GM12878 (cell line): ENCODE results near the gene RALGAPA2. TPM values are rescaled to one million over a fixed set of nuclear protein-coding genes. Genes with fewer than 3 reads are reported as not detected.

Source experiments
- ATAC-seq: fragments of 200-7000 bp; cut with Tn5 transposase; 3 replicates; pipeline ENCODE4 v1.9.1; 2020; ENCODE audit warnings: mild to moderate bottlenecking, moderate library complexity
- BruUV-seq: library from RNA; stranded (reverse); fragments of 400-500 nt; replicated peaks from 2 replicates; lab custom pipeline; 2021; lab: Mats Ljungman, UMichigan
- CTCF ChIA-PET: fragments of 300-600 bp; sonication (Branson Sonifier 250); formaldehyde crosslinking; extraction: SDS; loops from one replicate; lab custom pipeline; 2021; ENCODE audit warnings: inconsistent platforms; lab: Yijun Ruan, JAX
- POLR2A ChIA-PET: fragments of 350-600 bp; formaldehyde crosslinking; extraction: SDS; loops from one replicate; lab custom pipeline; 2021; ENCODE audit warnings: inconsistent platforms; lab: Charles Lee
- RAD21 ChIA-PET: fragments of 300-600 bp; sonication (Branson Sonifier 250); formaldehyde crosslinking; loops from one replicate; lab custom pipeline; 2023; ENCODE audit warnings: antibody characterized with exemption; ENCODE audit not compliant: unreplicated experiment; lab: Charles Lee
- SMC1A ChIA-PET: fragments of 300-600 bp; sonication (Branson Sonifier 250); formaldehyde crosslinking; loops from one replicate; lab custom pipeline; 2023; ENCODE audit not compliant: unreplicated experiment, uncharacterized antibody; lab: Charles Lee
- DNase-seq: peaks from one replicate; pipeline ENCODE4 v3.0.0-alpha.2; 2011; ENCODE audit warnings: low read depth, low spot score
- FAIRE-seq: peaks from 3 replicates; lab custom pipeline; 2011; peaks lifted over from hg19 to GRCh38; lab: Jason Lieb, UNC
- H2AFZ ChIP-seq: 2 replicates; pipeline ENCODE4 v1.6.0; 2011; ENCODE audit warnings: low read depth, low read length, control low read depth; ENCODE audit not compliant: control insufficient read depth
- H3K27ac ChIP-seq: 2 replicates; pipeline ENCODE4 v1.5.1; 2011; ENCODE audit warnings: control low read depth; ENCODE audit not compliant: control insufficient read depth, insufficient read depth
- H3K27me3 ChIP-seq, 2 experiments: replicated peaks in 1 of 2; 2 replicates each; pipeline versions ENCODE4 v1.6.0 to v1.6.1; 2011; ENCODE audit warnings: low read length in 1 of 2; ENCODE audit not compliant: control insufficient read depth in 2 of 2, insufficient read depth in 2 of 2
- H3K36me3 ChIP-seq, 2 experiments: 2 replicates each; pipeline ENCODE4 v1.5.1; 2011; ENCODE audit warnings: low read length in 1 of 2; ENCODE audit not compliant: control insufficient read depth in 2 of 2, insufficient read depth in 2 of 2
- H3K4me1 ChIP-seq: 2 replicates; pipeline ENCODE4 v1.6.1; 2011; ENCODE audit warnings: mild to moderate bottlenecking, low read length, moderate library complexity, mixed read lengths; ENCODE audit not compliant: control insufficient read depth, insufficient read depth
- H3K4me2 ChIP-seq: 2 replicates; pipeline ENCODE4 v1.6.0; 2011; ENCODE audit warnings: control low read depth; ENCODE audit not compliant: control insufficient read depth, insufficient read depth
- H3K4me3 ChIP-seq: fragments of 200-600 bp; sonication (generic); 2 replicates; pipeline ENCODE4 v1.5.1; 2016
- H3K79me2 ChIP-seq: 2 replicates; pipeline ENCODE4 v1.6.0; 2011; ENCODE audit warnings: low read length; ENCODE audit not compliant: control insufficient read depth, insufficient read depth
- H3K9ac ChIP-seq: 2 replicates; pipeline ENCODE4 v1.8.0; 2011; ENCODE audit warnings: low read length, control low read depth, mixed read lengths; ENCODE audit not compliant: control insufficient read depth, insufficient read depth
- H3K9me3 ChIP-seq: replicated peaks from 3 replicates; pipeline ENCODE4 v1.5.1; 2011; ENCODE audit warnings: mild to moderate bottlenecking, low read length; ENCODE audit not compliant: control insufficient read depth, insufficient read depth
- H4K20me1 ChIP-seq: 2 replicates; pipeline ENCODE4 v1.6.0; 2011; ENCODE audit not compliant: control insufficient read depth, insufficient read depth
- CBX5 ChIP-seq: sonication (generic); IDR thresholded peaks from 2 replicates; pipeline ENCODE4 v1.6.1; 2016; ENCODE audit warnings: low read depth, moderate library complexity, mild to moderate bottlenecking, inconsistent platforms
- CTCF ChIP-seq, 3 experiments: IDR thresholded peaks in 2 of 3; conservative IDR thresholded peaks in 1 of 3; 2 replicates each; pipeline ENCODE4 v1.5.1; 2011; ENCODE audit warnings: low read depth in 3 of 3, low read length in 3 of 3, mild to moderate bottlenecking in 3 of 3, control low read depth in 2 of 3, moderate library complexity in 2 of 3, inconsistent platforms in 1 of 3, mixed read lengths in 1 of 3; ENCODE audit not compliant: control insufficient read depth in 2 of 3, insufficient read depth in 1 of 3; ENCODE audit errors: extremely low read depth in 1 of 3
- EGR1 ChIP-seq, 2 experiments: IDR thresholded peaks; 1 replicate in 1 of 2; 2 replicates in 1 of 2; pipeline ENCODE4 v1.6.1; 2011 to 2012; ENCODE audit warnings: low read depth in 2 of 2, low read length in 2 of 2, borderline replicate concordance in 1 of 2, mild to moderate bottlenecking in 1 of 2, moderate library complexity in 1 of 2
- GATAD2B ChIP-seq: fragments of 450-650 bp; conservative IDR thresholded peaks from 2 replicates; pipeline ENCODE4 v1.6.1; 2017; ENCODE audit warnings: low read depth, mild to moderate bottlenecking, moderate library complexity
- MXI1 ChIP-seq: fragments of 150-350 bp; IDR thresholded peaks from 2 replicates; pipeline ENCODE4 v1.6.1; 2011; ENCODE audit warnings: low read depth, mild to moderate bottlenecking, inconsistent platforms, low read length, improper control_type of control experiment
- NR2C2 ChIP-seq: IDR thresholded peaks from 2 replicates; pipeline ENCODE4 v1.6.1; 2011; ENCODE audit warnings: borderline replicate concordance, low read depth; ENCODE audit not compliant: control insufficient read depth, insufficient read length
- RAD21 ChIP-seq: IDR thresholded peaks from 2 replicates; pipeline ENCODE4 v1.6.1; 2011; ENCODE audit warnings: mild to moderate bottlenecking, low read depth, low read length, moderate library complexity; ENCODE audit not compliant: insufficient read depth
- WGBS: methylation state at CpG from one replicate; pipeline ENCODE4 v1.1.6; 2016; ENCODE audit warnings: low lambda C conversion rate; ENCODE audit not compliant: insufficient replicate concordance, insufficient coverage; ENCODE audit errors: missing lambda C conversion rate; 5-methylcytosine and 5-hydroxymethylcytosine counted together
- in situ Hi-C: fragments of 300-500 bp; cut with MboI; formaldehyde crosslinking; loops from 9 replicates; pipeline ENCODE4 v1.14.3; 2018; ENCODE audit warnings: mixed read lengths
- intact Hi-C: fragments of 100-400 bp; cut with micrococcal nuclease; formaldehyde crosslinking; loops from one replicate; pipeline ENCODE4 v1.14.2; 2022; ENCODE audit not compliant: unreplicated experiment
- polyA plus RNA-seq, 11 experiments: library from polyadenylated mRNA; depleted of rRNA in 4 of 11; unstranded in 6 of 11; stranded (reverse) in 5 of 11; fragments of >200 nt; fragmentation: Nextera tagmentation in 4 of 11; fragmentation: Illumina TruSeq in 1 of 11; extraction: Ambion mirVana in 4 of 11; extraction: Trizol in 1 of 11; gene quantifications; 1 replicate in 1 of 11; 2 replicates in 10 of 11; pipeline versions ENCODE4 v1.2.1 to v1.2.3, GENCODE V29; 2011 to 2016; ENCODE audit warnings: inconsistent platforms in 2 of 11, missing spikeins in 2 of 11, low read depth in 1 of 11
- total RNA-seq, 4 experiments: library from RNA; depleted of rRNA in 3 of 4; stranded (reverse); fragments of >200 nt in 3 of 4; fragmentation: Illumina TruSeq in 1 of 4; extraction: Trizol in 1 of 4; gene quantifications; 2 replicates each; pipeline versions ENCODE4 v1.2.1 to v1.2.3, GENCODE V29; 2013 to 2021

Gene RALGAPA2
- total and polyA plus RNA-seq, 10 of the 15 experiments (the other 5 are each of a cell fraction or from before 2014, with no cell fraction given) = 2.9 to 29.4 (median 19.6) TPM

- ChIA-PET SMC1A (interaction anchor here (1.6 kb wide), 1 partner anchor 26 kb away, joined by 3 read pairs; no protein-coding TSS in a partner anchor), CTCF (interaction anchor here (1.8 to 2.4 kb wide), 2 partner anchors 7 to 10 kb away, joined by 4 to 8 read pairs; no protein-coding TSS in a partner anchor), RAD21 (no interaction called here), POLR2A (no interaction called here)
- Histone ChIP-seq H3K4me1 (no peaks in the 10 kb centered on the region), H3K4me2 (no peak overlapping the region), H4K20me1 (no peaks in the 10 kb centered on the region), H3K36me3 (no peaks in the 10 kb centered on the region), H3K9ac (no peak overlapping the region), H3K27me3 (no peaks in the 10 kb centered on the region), H2AFZ (no peak overlapping the region), H3K4me3 (no peak overlapping the region), H3K79me2 (no peaks in the 10 kb centered on the region), H3K9me3 (no peaks in the 10 kb centered on the region), H3K27ac (no peak overlapping the region)
- TF ChIP-seq CBX5 (no peak), CTCF (IDR thresholded peaks at IDR 0.05 in 2 of 3, conservative IDR thresholded peaks at IDR 0.05 in 1 of 3; ENCODE audit: control insufficient read depth in 2 of 3, extremely low read depth in 1 of 3, insufficient read depth in 1 of 3, low read depth in 3 of 3, low read length in 3 of 3) (no peak), NR2C2 (no peak), RAD21 (no peak), GATAD2B (no peak), MXI1 (no peak), EGR1 (IDR thresholded peaks at IDR 0.05; ENCODE audit: borderline replicate concordance in 1 of 2, low read depth in 2 of 2, low read length in 2 of 2) (no peak)
- DNase-seq (no peak), ATAC-seq (no peak), FAIRE-seq (no peak)
- WGBS = 92% methylated on average over 4 of the region's 4 CpGs
- intact Hi-C loops = no loop called here
- no TSS peak for BruUV-seq
- in situ Hi-C loops = no loop called here
These were observed 303.1 kb downstream of the RALGAPA2 start for GRCh38 chr20:20409331-20409730.
